Ishikawa (cell line): ENCODE data around the gene SMPX.

ENCODE experiments used
- CEBPB ChIP-seq: IDR thresholded peaks from 2 replicates; pipeline ENCODE4 v1.6.1; 2012
- CREB1 ChIP-seq: IDR thresholded peaks from 2 replicates; pipeline ENCODE4 v1.6.1; 2012; ENCODE audit warnings: low read depth
- EGR1 ChIP-seq: IDR thresholded peaks from 2 replicates; pipeline ENCODE4 v1.6.1; 2012
- EP300 ChIP-seq: IDR thresholded peaks from 2 replicates; pipeline ENCODE4 v1.6.1; 2012; ENCODE audit warnings: borderline replicate concordance
- FOXM1 ChIP-seq: IDR thresholded peaks from 2 replicates; pipeline ENCODE4 v1.6.1; 2012; ENCODE audit warnings: low read depth, borderline replicate concordance
- MAX ChIP-seq: IDR thresholded peaks from 2 replicates; pipeline ENCODE4 v1.6.1; 2012
- NFIC ChIP-seq: IDR thresholded peaks from 2 replicates; pipeline ENCODE4 v1.6.1; 2012
- RAD21 ChIP-seq: IDR thresholded peaks from 2 replicates; pipeline ENCODE4 v1.6.1; 2012; ENCODE audit warnings: low read depth
- REST ChIP-seq: IDR thresholded peaks from 2 replicates; pipeline ENCODE4 v1.6.1; 2012; ENCODE audit warnings: low read depth, mild to moderate bottlenecking
- TAF1 ChIP-seq: IDR thresholded peaks from 2 replicates; pipeline ENCODE4 v1.6.1; 2012; ENCODE audit warnings: low read depth, mild to moderate bottlenecking
- TCF12 ChIP-seq: IDR thresholded peaks from 2 replicates; pipeline ENCODE4 v1.6.1; 2012; ENCODE audit warnings: low read depth
- TEAD4 ChIP-seq: IDR thresholded peaks from 2 replicates; pipeline ENCODE4 v1.6.1; 2012
- USF1 ChIP-seq: IDR thresholded peaks from 2 replicates; pipeline ENCODE4 v1.6.1; 2012
- YY1 ChIP-seq: IDR thresholded peaks from 2 replicates; pipeline ENCODE4 v1.6.1; 2012; ENCODE audit warnings: low read depth
- ZBTB7A ChIP-seq: IDR thresholded peaks from 2 replicates; pipeline ENCODE4 v1.6.1; 2012; ENCODE audit warnings: low read depth

SMPX gene

GRCh38 chrX:21744721-21745120 is 13.2 kb downstream of the SMPX start:
- TF ChIP-seq REST (no peak), EP300 (no peak), YY1 (no peak), TCF12 (no peak), TAF1 (no peak)

- no peak for TF ChIP-seq TCF12
- TF ChIP-seq TEAD4: no peak
- TF ChIP-seq CREB1: no peak
- TF ChIP-seq ZBTB7A: no peak
- no peak for TF ChIP-seq MAX
- TF ChIP-seq EP300: no peak
- no peak for TF ChIP-seq USF1
Measured at GRCh38 chrX:21744060-21744459, 13.9 kb downstream of the SMPX start.

GRCh38 chrX:21741869-21742701 is 15.8 kb downstream of the SMPX start:
- TF ChIP-seq FOXM1 (no peak), REST (no peak), MAX (no peak), ZBTB7A (no peak), EGR1 (no peak), USF1 (no peak), CEBPB (no peak), NFIC (no peak), YY1 (no peak), CREB1 (no peak), TEAD4 (no peak), TCF12 (no peak), RAD21 (no peak), TAF1 (no peak), EP300 (no peak)

- no peak for TF ChIP-seq EP300
Measured at GRCh38 chrX:21741364-21741763, 16.6 kb downstream of the SMPX start.

- TF ChIP-seq USF1 (no peak), NFIC (no peak), EGR1 (no peak), ZBTB7A (no peak), TCF12 (no peak)
Measured at GRCh38 chrX:21740329-21741274, 17.3 kb downstream of the SMPX start.

GRCh38 chrX:21738950-21739287 is 19.0 kb downstream of the SMPX start:
- TF ChIP-seq USF1: no peak
- TF ChIP-seq TCF12: no peak
- TF ChIP-seq EGR1: no peak
- TF ChIP-seq EP300: no peak
- TF ChIP-seq REST: no peak
- TF ChIP-seq TEAD4: no peak
- no peak for TF ChIP-seq CEBPB
- no peak for TF ChIP-seq ZBTB7A
- TF ChIP-seq CREB1: no peak
- no peak for TF ChIP-seq NFIC
- TF ChIP-seq FOXM1: no peak
- TF ChIP-seq TAF1: no peak
